NCI-H2081 (cell line): ENCODE measurements around the gene LRMDA.

Experiments used
- DNase-seq, 2 experiments: peaks; one replicate each; lab custom pipeline; 2025; lab: John Stamatoyannopoulos, UW

LRMDA gene

DNA sequence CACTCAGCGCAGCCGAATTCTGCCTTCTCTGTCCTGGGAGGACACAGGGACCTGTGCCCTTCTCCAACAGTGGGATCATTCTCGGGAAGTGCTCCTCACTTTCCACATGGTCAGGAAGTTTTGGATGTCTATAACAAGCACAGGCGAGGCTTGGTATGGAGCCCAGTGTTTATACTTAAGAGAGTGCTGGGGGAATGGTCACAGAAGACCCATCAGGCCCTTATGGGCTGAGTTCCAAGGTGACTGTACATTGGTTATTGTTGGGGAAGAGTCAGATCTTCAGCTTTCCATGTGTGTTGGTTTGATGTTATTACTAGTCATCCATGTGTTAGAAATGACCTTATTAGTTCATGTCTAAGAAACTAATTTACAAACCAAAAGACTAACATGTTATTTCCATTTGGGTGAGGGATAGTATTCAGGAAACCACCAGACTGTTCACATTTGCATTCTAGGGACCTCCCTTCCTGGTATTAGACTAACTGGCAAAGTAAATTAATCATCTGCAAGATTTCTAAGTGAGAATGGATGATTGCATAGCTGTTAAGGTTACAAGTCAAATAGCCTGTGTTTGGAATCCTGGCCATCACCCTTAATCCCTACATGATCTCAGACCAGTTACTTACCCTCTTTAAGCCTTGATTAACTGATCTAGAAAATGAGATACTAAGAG lies 834.2 kb downstream of the LRMDA start:
- DNase-seq = no peak

DNA sequence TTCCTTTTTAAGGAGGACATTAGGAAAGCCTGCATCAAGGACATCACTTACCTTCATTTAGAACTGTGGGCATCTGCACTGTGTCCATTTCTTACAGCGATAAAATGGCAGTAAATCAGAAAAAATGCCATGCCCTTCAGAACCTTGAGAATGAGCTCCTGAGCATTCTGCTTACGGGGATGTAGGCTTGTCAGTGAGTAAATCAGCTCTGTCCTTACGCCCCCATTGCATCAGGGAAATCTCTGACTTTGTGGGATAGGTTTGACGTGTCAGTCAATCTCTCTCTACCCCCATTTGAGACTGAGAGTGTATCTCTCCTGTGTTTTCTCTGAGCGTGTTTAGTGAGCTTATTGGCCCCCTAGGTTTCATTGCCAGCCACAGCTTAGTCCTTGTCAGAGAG lies 837.1 kb downstream of the LRMDA start:
- no peak for DNase-seq

DNA sequence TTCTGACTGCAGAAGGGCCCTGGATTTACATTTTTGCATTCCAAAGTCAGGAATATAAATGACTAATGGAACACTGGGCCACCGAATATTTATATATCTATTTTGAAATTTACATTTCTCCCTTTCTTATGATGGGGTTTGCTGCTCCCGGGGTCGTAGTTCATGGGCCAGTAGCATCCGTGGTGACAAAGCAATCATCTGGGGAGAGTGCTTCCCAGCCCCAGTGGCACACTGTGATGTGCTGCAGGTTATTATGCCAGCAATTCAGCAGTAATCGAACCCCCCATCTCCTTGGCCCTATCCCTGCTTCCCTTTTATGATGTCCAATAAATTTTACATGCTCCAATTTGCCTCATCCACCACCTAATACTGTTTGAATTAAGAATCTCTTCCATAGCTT lies 837.5 kb downstream of the LRMDA start:
- no peak for DNase-seq

DNA sequence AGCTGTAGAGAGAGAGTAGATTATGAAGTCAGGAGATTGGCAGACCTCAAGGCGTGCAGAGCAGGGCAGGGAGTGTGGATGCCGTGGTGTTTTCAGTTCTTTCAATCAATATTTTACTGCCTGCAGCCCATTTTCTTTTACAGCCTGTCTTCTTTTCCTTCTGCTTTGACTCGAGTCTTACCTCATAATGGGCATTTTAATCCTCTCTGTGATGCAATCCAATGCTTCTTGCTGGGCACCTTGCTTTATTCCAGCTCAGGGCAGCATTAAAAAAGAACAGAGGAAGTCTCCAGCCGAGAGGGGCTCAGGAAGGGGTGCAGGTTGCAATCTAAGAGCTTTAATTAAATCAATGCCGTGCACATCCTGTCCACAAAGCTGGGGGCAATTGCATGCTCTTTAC lies 839.0 kb downstream of the LRMDA start:
- peak in 1 of 2 experiments; percentile 33 for DNase-seq

DNA sequence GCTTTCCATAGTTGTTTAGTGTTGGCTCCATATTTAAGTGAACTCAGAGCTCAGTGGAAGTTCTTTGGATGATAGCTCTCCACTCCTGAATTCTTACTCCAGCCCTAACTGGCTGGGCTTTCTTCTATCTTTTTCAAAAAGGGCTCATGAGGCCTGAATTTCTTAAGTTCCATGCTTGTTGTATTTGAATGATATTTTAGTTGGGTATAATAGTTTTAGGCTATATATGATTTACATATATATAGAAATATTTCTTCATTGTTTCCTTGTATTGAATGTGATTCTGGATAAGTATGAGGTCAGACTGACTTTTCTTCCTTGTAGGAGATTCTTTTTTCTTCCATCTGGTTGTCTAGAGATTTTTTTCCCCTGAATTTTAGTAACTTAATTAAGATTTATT lies 843.5 kb downstream of the LRMDA start:
- DNase-seq = no peak

DNA sequence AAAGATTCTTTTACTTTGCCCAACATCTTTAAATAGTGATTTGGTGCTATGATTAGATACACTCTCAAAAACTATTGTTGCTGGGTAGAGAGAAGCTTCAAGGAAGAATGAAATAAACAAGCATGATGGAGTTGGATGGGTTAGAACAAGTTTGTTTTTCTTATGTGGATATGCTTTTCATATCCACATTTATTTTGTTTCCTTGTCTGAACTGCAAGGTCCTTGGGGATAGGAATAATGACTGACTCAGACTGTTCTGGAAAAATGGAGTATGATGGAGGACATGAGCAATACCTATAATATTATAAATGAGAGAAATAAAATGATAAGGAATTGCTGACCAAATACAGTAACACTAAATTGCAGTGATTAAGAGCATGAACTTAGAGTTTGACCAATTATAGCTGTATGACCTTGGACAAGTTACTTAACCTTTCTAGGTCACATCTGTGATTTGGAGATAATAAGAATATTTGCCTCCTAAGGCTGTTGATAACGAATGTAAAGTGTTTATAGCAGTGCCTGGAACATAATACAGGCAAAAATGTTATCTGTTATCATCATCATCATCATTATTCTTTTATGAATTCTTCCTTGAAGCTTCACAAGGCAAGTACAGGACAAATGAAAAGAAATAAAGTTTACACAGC lies 847.5 kb downstream of the LRMDA start:
- no peak for DNase-seq

DNA sequence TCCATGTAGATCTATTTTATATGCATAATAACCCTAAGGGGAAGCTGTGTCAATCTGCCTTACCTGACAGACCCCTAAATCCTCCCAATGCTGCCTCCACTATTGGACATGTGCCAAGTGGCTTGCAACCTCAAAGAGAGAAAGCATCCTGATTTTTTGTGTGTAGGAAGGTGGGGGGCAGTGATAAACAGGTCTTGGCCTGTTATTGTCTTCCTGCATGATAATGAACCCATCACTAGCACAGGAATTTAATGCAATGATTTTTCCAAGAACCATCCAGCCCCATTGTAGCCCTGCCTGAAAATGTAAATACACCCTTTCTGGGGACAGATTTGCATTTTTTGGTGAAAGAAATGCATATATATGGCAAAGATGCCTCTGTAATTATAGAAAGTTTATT lies 850.2 kb downstream of the LRMDA start:
- no peak for DNase-seq

DNA sequence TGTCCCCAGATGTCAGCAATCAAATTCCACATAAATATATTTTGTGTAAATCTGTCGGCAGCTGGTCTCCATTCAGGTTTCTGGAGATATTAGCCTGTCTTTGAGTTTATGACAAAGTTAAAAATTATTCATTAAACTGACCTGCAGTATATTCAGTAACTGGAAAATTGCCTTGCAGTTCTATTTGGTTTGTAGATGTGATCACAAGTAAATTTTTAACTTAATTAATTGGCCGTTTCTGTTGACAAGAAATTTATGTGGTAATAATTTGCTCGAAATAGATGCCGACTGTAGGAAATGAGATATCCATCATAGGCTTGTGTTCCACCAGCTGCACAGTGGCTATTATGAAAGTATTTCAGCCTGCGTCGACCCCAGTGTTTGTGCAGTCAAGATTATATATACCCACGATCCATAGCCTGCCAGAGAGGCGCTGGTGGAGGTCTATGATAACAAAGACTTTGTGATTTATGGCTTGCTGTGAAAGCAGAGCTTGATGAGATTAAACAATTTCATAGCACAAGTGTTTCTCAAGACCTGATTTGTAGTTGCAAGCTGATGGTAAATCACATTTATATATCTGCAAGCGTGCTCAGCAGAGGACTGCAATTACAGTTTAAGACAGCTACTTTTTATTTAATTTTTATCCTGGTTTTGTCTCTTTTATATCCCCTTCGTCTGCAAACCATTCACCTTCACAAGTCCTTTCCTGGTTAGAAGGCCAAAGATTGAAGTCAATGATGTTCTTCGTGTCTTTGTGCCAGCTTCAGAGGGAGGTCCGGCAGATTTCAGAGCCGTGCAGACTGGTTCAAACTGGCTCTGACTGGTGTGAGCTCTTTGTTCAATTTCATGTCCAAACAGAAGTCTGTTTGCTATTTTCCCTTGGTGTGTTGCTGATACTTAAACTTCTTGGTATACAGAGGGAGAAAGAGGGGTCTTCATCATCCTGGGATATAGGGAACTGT lies 850.9 kb downstream of the LRMDA start:
- peak; percentile 40 to 78 for DNase-seq

DNA sequence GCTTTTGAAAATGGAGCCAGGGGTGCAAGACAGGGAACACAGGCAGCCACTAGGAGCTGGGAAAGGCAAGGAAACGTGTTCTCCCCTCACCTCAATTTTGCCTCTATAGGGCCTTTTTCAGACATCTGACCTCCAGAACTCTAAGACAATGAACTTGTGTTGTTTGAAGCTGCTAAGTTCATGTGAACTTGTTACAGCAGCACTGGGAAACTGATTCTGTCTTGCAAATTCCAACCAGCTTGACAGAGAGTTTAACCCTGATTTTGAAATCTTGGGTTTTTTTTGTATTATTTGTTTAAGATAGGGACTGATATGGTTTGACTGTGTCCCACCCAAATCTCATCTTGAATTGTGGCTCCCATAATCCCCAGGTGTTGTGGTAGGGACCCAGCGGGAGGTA lies 852.9 kb downstream of the LRMDA start:
- DNase-seq = no peak

DNA sequence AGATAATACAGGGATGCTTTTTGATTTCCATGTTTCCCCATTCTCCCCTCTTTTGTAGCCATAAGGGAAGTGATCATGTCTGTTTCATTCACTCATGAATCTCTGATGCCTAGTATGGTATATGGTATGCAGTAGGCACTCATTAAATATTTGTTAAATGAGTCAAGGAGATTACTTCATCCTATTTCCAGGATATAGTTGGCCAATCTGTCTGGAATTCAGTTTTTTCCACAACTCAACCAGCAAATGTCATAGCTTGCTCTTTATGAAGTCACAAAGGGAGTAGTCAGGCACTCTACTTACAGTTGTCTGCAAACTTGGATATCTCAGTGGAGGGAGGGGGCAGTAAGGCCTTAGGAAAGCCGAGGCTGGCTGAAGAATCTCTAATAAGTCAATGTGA lies 853.6 kb downstream of the LRMDA start:
- DNase-seq = no peak

DNA sequence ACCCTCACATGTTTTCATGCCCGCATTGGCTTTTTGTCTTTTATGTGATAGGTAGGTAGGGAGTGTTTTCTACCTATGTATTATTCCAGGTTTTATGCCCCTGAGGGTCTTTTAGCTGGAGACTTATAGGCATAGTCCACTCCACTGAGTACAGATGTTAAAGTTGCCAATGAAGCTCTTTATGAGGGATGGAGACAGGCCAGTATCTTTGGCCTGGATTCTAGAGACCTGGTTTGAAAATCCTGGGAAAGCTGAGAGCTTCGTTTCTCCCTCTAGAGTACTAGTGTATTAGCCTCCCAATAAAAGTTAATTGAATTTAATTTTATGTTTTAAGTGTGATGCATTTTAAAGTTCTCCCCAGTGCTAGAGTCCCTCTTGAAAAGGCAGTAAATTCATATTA lies 854.1 kb downstream of the LRMDA start:
- DNase-seq = no peak

DNA sequence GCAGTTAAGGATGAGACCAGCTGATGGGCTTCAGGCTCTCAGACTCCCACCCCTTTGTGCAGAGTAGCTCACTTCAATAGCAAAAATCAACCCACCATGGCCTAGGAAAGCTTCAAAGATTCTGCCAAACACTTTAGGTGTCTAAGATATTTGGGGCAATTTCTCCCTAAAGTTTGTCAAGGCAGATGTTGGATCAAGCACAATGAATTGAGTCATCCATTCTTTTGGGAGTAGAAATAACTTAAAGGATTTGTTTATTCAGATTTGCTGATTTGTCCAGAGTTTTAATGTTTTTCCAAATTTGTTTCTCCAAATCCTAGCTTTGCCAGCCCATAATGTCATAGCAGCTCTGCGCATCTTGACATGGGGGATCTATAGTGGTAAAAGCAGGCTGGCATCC lies 855.1 kb downstream of the LRMDA start:
- DNase-seq = no peak

DNA sequence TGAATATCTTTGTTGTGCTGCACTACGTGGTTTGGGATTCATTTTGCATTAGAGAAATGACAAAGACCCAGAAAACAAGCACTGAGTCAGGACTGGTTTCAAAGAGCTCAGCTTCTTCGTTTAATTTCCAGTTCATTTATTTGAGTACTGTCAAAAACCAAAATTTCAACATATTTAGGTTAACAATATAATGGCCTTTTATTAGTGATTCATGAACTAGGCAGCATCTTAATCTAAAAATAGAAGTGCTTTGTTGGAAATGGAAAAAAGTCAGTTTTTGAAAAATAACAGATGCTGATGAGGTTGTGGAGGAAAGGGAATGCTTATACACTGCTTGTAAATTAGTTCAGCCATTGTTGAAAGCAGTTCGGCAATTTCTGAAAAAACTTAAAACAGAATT lies 856.4 kb downstream of the LRMDA start:
- no peak for DNase-seq

DNA sequence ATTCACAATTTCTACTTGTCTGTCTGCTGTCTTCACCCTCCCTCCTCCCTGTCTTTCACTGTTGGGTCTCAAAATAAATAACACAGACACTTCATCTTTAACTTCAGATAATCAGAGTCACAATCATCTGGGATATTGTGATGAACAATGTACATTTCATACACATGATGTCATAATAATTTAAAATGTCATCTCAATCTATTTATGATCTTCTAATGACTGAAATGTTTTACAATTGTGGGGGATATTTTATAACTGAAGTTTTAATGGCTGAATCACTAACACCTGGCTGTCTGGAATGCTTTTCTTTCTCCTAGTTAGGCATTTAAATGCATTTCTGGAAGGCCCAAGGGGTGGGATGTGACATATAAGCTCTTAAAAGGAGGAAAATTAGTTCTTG lies 859.8 kb downstream of the LRMDA start:
- no peak for DNase-seq

DNA sequence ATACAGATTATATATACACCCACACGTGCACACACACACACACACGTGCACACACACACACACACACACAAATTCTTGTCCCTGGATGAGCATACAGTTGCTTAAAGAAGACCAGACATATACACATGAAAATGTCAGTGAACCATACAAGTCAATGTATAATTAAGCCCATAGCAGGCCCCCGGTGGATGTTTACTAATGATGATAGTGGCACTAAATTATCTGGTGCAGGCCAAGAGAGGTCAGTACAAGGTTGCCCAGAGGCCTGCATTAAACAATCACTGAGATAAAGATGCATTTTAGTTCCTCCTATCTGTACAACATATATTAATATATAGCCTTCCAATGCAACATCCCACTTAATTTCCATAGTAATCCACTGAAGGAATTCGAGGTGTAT lies 860.5 kb downstream of the LRMDA start:
- no peak for DNase-seq

DNA sequence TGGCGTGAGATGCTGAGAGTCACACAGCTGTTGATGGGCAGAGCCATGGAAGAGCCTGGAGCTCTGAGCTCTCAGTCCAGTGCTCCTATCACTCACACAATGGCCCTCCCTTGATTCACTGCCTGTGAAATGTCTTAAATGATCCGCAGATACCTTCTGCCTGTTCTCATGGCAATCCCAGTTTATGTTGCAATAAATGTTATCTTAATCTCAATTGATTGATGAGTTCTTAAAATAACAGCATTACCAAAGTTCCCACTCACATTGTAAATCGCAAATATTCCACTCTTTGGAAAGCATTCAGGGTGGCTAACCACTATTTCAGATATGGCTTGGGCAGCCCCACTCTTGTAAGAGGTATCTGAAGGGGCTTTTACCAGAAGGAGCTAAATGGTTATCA lies 865.5 kb downstream of the LRMDA start:
- no peak for DNase-seq

DNA sequence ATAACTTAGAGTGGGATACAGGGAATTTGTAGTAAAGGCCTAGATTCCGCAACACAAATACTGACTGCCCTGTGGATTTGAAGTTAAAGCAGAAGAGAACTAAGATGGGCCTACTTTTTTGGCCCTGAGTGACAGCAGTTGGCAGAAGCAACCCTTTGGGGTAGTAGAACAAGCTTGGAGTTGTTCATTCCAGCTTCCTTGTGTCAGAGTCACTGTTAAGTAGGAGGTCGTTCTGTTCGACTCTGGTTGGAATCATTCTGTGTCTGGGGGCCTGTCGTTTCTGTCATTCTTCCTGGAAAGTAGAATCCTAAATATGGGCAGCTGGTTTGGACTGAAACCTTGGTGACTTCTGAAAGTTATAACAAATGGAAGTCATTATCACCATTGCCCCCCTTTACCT lies 865.9 kb downstream of the LRMDA start:
- DNase-seq = no peak

DNA sequence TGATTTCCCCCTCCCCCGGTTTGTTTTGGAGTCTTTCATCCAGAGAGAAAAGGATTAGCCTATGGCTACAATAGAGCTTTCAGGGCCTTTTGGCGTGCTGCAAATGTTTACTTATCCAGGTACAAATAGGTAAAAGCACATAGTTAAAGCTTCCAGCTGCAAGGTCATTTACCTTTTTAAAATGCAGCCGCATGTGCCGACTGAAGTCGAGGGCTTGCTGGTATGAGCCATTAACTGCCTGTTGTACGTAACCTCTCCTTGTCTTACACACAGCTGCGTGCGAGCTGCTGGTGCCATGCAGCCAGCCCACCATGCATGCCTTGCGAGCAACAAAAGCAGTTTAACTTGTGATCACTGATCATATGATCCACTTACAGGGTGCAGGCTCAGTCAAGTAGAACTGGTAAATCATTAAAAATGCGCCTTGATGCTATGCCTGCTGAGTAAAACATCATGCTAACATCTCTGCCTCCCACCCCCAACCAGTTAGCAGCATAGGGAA lies 866.4 kb downstream of the LRMDA start:
- peak; percentile 55 to 84 for DNase-seq

DNA sequence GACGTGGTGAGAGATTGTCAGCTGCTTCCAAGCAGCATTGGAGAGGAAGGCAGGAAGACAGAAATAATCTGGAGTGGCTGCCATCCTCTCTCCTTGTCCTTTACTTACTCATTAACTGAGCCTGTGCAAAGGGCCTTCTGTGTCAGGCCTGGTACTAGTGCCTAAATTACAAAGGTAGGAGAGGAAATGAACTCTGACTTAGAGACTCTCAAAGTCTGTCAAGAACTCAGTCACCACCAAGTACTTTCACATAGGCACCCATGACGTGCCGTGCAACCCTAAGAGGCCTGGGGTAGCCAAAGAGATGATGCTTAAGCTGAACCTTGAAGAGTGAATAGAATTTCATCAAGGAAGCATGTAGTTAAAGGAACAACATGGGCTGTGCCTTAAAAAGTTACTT lies 866.9 kb downstream of the LRMDA start:
- DNase-seq = no peak

DNA sequence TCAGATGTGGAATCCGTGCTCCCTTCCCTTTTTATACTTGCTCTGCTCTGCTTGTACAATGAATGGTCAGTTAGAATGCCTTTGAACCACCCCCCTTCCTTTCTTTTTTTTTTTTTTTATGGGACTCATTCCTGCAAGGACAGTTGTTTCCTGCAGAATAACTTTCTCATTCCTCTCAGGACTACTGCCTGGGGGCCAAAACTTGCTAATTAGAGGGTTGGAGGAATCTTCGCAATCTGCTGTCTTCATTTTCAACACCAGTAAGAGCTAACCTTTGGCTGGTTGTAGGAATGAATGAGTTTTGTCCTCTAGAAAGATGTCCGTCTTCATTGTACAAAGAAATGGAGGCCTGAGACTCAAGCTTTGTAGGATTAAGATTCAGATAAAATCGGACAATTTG lies 868.1 kb downstream of the LRMDA start:
- DNase-seq = no peak

DNA sequence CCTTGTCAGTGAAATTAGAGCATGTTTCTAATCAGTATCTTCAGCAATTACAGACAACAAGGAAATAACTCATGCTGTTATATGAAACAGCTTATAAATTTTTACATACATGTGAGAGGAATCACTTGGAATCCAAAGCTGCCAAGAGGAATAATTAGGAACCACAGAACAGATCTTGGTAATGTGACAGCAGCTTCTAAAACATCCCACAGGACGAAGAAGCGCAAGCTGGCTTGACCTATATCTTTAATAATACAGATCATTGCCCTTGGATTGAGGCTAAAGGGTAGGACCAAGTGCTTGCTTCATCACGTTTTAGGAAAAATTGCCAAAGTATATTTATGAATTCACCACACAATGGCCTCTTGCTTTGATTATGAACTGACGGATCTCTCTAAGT lies 869.8 kb downstream of the LRMDA start:
- no peak for DNase-seq

DNA sequence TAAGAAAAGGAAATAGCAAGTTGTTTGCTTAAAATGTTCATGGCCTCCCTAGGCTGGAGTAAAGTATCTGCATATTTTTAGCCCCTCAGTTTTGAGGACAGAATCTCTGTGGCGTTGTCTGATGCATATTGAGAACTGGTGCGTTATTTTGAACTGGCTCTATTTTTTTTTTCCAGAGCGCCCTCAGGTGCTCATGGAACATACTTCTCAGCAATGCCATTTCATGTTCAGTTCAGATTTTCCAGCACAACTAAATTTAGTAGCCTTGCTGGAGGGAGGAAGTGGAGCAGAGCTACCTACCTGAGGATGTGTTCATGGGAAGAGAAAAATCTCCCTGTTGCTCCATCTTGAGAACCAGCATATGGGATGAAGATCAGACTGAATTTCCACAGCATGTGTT lies 870.5 kb downstream of the LRMDA start:
- DNase-seq = peak in 1 of 2 experiments; percentile 55

DNA sequence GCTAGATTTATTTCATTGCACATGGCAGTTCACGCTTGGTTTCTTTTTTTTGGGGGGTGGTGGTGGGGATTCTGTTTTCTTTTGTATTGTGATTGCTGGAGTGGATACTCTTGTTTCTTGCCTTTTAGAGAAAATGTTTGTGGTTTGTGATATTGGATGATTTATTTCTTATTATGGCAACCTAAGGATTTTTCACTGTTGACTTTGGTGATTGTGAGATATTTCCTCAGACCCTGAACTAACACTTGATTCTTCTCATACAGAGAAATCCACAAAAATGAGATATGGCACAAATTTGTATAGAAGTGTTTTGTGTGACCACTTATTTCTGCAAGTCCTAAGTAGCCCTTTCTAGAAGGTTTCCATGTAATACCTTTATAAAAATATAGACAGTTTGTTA lies 871.1 kb downstream of the LRMDA start:
- DNase-seq = no peak
